HG03108 (cell line): ENCODE data around the gene ZNF574.

Source experiments
- ATAC-seq: cut with Tn5 transposase; IDR thresholded peaks from one replicate; pipeline ENCODE4 v1.9.1; 2021; ENCODE audit warnings: moderate library complexity; ENCODE audit not compliant: unreplicated experiment

Gene ZNF574

GRCh38 chr19:42079886-42080763 lies 4.2 kb downstream of the ZNF574 start:
- no peak for ATAC-seq

- no peak for ATAC-seq
Observed at GRCh38 chr19:42080764-42081375, 4.9 kb downstream of the ZNF574 start.

- ATAC-seq: no peak
Observed at GRCh38 chr19:42081584-42082203, 5.7 kb downstream of the ZNF574 start.

DNA sequence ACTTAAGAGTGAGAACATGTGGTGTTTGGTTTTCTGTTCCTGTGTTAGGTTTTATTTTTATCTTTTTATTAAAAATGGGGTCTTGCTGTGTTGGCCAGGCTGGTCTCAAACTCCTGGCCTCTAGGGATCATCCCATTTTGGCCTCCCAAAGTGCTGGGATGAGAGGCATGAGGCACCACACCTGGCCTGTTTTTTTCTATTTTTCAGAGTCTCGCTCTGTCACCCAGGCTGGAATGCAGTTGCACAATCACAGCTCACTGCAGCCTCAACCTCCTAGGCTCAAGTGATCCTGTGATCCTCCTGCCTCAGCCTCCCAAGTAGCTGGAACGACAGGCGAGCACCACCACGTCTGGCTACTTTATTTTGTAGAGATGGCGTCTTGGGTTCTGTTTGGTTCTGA lies 7.6 kb downstream of the ZNF574 start:
- no peak for ATAC-seq

DNA sequence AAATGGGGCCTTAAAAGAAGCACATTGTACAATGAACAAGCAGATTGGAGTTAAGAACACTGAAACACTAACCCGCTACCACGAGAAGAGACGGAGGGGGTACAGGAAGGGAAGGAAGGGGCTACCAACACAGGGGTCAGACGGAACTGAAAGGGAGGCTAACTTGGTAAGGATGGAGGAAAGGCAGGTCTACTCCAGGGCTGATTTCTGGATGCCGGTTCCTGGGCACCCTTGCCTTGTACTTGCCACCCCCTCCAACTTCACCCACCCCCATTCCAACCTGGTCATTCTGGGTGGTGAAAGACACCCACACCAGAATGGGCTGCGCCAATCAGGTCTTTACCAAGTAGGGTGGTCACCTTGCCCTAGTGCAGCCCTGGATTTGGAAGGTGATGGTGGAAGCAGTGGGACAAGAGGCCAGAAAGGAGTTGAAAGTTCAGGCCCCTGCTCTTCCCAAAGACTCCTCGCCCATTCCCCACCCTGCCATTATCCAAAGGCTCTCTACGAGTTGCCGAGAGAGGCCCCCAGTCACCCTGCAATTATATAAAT lies 10.3 kb downstream of the ZNF574 start:
- ATAC-seq: no peak

DNA sequence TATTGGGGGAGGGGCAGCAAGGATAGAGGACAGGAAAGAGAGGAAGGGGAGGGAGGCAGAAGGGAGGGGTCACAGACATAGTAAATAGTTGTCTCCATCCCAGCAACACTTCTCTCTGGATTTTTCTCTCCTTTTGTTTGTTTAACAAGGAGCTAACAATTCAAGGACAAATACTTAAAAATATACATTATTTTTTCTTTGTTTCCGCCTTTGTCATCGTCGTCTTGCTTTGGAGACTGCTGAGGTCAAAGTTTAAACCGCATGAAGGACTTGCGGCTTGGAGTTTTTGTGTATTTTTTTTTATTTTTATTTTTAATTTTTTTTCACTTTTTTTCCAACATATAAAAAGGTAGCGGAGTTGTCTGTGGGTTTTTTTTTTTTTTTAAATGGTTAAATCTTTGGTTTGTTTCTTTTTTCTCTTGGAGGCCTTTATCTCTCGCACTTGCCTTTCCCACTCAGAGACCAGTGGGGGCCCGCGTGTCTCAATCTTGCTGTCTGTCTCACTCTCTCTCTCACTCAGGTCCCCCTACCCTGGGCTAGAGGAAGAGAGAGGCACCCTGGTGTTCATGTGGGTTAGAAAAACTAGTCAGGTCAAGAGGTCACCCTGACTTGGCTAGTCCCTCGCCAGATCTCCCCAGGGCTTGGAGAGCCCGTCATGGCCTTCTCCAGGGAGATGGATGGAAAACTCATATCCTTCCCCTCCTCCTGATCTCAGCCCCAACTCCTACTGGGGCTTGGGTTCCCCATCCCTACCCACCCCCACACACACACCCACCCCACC lies 11.0 kb downstream of the ZNF574 start:
- ATAC-seq: no peak

- no peak for ATAC-seq
Observed at GRCh38 chr19:42088471-42089190, 12.7 kb downstream of the ZNF574 start.

DNA sequence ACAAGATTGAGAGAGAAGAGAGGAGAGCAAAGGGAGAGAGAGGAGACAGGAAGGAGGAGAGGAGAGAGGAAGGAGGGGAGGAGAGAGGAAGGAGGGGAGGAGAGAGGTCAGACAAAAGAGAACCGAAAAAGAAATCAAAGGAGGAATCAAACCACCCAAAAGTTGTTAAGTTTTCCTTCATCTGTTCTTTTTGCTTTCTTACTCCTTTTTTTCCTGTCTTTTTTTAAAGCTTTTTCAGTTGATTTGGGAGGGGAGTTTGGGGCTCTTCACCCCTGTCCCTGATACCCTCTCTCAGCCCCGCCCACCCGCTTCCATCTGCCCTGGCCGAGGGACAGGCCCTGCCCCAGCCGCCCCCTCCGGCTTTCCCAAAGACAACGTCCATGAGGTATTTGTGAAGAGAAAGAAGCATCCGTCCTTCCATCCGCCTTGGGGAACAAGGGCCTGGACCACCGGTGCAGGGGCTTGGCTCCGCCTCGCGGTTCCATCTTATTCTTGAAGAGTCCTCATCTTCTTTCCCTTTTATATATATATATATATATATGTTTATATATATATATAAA lies 13.3 kb downstream of the ZNF574 start:
- ATAC-seq: no peak

DNA sequence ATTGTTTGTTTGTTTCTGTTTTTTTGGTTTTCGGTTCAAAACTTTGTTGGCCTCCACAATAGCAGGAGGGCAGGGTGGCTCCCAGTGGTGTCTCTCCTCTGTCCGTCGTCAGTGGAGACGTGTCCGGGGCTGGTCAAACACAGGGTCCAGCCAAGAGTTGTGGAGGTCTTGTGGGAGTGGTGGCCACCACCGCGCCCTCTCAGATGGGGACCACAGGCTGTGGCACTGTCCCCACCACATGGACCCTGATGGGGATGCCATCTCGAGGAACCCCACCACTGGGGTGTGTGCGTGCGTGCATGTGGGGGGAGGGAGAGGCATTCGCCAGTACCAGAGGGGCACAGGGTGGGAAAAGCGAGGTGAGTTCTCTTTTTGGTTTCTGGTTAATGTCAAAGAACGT lies 13.8 kb downstream of the ZNF574 start:
- no peak for ATAC-seq

DNA sequence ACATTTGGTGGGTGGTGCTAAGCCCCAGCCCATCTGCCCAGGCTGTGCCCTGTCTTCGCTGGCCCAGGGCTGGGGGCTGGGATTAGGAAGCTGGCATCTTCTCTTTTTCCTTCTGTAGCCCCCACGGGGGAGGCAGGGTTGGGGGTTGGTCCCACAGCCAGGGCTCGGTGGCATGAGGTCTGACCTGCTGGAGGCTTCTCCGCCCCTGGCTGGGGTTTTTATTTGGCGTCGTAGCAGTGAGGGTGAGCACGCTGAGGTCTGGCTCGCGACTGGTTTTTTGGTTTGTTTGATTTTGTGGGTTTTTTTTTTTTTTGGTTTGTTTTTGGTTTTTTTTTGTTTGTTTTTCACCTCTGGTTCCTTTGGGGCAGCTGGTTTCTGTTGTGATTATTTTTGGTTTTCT lies 14.7 kb downstream of the ZNF574 start:
- no peak for ATAC-seq

- ATAC-seq: no peak
Observed at GRCh38 chr19:42091300-42091699, 15.3 kb downstream of the ZNF574 start.

GRCh38 chr19:42091742-42092141 lies 15.8 kb downstream of the ZNF574 start:
- no peak for ATAC-seq

DNA sequence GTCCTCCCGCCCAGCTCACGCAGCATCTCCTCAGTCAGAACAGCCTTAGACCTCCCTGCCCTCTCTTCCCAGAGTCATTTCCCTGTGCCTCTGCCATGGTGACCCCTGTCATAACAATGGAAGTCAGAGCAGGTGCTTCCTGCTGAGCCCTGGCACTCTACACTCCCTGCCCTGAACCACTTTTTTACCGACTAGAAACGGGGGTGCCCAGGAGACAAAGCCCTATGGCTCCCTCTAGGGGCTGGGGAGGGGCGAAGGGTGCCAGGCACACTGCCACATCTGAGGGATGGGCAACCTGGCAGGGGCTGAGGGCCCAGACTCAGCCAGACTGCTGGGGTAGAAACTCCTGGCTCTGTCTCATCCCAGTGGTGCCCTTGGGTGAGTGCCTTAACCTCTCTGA lies 16.4 kb downstream of the ZNF574 start:
- ATAC-seq: no peak

DNA sequence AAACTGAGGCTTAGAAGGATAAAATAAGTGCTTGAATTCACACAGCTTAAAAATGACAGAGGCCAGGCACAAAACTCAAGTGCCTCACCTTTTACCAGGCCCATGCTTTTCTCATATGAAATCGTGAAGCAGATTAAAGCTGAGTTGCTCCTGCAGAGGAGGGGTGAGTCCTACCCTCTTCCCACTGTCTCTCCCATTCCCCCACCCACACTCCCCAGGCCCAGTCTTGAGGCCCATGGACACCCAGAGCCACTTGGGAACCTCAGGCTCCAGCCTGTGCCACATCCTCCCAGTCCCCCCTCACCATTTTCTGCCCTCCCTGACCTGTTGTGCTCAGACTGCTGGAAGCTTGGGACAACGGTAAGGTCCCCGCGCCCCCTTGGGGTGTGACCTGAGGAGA lies 17.5 kb downstream of the ZNF574 start:
- ATAC-seq: no peak

- ATAC-seq: no peak
Observed at GRCh38 chr19:42093926-42094325, 18.0 kb downstream of the ZNF574 start.

- ATAC-seq: no peak
Observed at GRCh38 chr19:42095142-42095813, 19.3 kb downstream of the ZNF574 start.

DNA sequence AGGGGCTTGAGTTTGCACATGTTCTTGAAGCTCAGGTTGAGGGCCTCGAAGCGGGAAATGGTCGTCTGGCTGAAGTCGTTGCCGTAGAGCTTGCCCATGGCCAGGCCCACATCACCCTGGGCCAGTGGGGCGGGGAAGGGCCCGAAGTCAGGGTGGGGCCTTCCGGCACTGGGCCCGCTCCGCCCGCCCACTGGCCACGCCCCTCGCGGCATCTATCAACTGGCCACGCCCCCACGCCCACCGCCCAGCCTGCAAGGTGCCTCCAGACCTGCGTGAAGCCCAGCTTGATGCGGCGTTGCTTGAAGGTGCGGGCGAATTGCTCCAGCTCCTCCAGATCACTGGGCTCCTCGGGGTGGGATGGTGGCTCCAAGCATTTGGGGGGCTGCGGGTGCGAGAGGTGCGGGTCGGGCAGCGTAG lies 19.9 kb downstream of the ZNF574 start:
- no peak for ATAC-seq

DNA sequence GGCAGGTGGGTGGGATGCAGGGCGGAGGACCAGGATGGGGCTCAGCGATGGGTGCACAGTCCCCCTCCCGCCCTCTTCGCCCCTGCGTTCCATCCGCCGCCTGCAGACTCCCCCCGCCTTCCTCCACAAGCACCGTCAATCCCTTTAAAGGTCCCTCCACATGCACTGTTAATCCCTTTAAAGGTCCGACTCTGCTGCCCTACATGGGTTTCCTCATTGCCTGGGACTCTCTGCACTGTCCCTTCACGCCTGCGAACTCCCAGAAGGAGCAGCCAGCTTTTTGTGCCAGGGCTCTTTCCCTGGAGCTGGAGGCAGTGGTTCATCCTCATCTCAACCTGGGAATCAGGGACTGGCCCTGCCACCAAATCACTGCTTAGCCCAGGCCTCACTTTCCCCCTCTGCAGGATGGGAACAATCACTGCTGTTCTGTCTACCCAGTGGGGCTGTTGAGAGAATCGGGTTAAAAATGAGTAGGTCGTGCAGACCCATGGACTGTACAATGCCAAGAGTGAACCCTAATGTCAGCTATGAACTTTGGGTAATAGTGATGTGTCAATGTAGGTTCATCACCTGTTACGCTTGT lies 20.4 kb downstream of the ZNF574 start:
- ATAC-seq: no peak

DNA sequence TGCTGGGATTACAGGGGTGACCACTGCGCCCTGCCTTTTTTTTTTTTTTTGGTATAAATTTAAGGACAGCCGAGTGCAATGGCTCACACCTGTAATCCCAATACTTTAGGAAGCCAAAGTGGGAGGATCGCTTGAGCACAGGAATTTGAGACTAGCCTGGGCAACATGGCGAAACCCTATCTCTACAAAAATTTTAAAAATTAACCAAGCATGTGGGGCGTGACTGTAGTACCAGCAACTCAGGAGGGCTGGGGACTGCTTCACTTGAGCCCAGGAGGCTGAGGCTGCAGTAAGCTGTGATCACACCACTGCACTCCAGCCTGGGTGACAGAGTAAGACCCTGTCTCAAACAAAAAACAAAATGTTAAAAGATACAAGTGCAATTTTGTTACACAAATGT lies 21.5 kb downstream of the ZNF574 start:
- ATAC-seq: no peak
